ENCODE measurements around the gene FLCN. TPM values are rescaled to one million over a fixed set of nuclear protein-coding genes. Genes with fewer than 3 reads are reported as not detected.
A peak's percentile ranks its signal among the peaks of the same experiment; 100 is the strongest.

The FLCN gene
- total and polyA plus RNA-seq, 10 of the 15 experiments (the other 5 are each of a cell fraction or from before 2014, with no cell fraction given) = 1.1 to 24.7 (median 10.4) TPM

- TF ChIP-seq BMI1 (IDR thresholded peaks at IDR 0.05; ENCODE audit: borderline replicate concordance) (no peak), GATAD2B (conservative IDR thresholded peaks at IDR 0.05; ENCODE audit: low read depth) (peak; percentile 79), MEF2B (IDR thresholded peaks at IDR 0.05; ENCODE audit: partially characterized antibody, poor library complexity, severe bottlenecking) (peak; percentile 94), PAX8 (IDR thresholded peaks at IDR 0.05) (no peak), EED (IDR thresholded peaks at IDR 0.05; ENCODE audit: low read depth) (0 out of 2 replicates have a peak, but pooled peaks have one; percentile 10), TCF12 (IDR thresholded peaks at IDR 0.05; ENCODE audit: low read depth, low read length) (0 out of 2 replicates have a peak, but pooled peaks have one; percentile 20), HDGF (IDR thresholded peaks at IDR 0.05) (0 out of 2 replicates have a peak, but pooled peaks have one; percentile 64), IRF5 (IDR thresholded peaks at IDR 0.05; ENCODE audit: borderline replicate concordance) (no peak), NFYA (IDR thresholded peaks at IDR 0.05; ENCODE audit: borderline replicate concordance, low read depth, low read length) (no peak), ZNF207 (IDR thresholded peaks at IDR 0.05; ENCODE audit: borderline replicate concordance) (0 out of 2 replicates have a peak, but pooled peaks have one; percentile 63), STAT1 (conservative IDR thresholded peaks at IDR 0.05) (no peak), SIX5 (IDR thresholded peaks at IDR 0.05; ENCODE audit: low read depth, low read length, severe bottlenecking) (no peak), KLF5 (IDR thresholded peaks at IDR 0.05; ENCODE audit: partially characterized antibody) (peak; percentile 55), RAD51 (IDR thresholded peaks at IDR 0.05) (peak; percentile 85), ZNF24 (IDR thresholded peaks at IDR 0.05) (no peak), RUNX3 (IDR thresholded peaks at IDR 0.05; ENCODE audit: low read length) (peak; percentile 75), BACH1 (IDR thresholded peaks at IDR 0.05; ENCODE audit: borderline replicate concordance) (peak; percentile 92), SMC3 (IDR thresholded peaks at IDR 0.05; ENCODE audit: borderline replicate concordance, low read length) (no peak), IKZF2 (IDR thresholded peaks at IDR 0.05) (0 out of 4 replicates have a peak, but pooled peaks of 1 of the 2 experiments have one; percentile 14), SKIL (IDR thresholded peaks at IDR 0.05; ENCODE audit: low read depth, poor library complexity, severe bottlenecking) (no peak), ELK1 (IDR thresholded peaks at IDR 0.05; ENCODE audit: low read depth, low read length) (no peak), KDM1A (IDR thresholded peaks at IDR 0.05; ENCODE audit: borderline replicate concordance) (no peak)
- TF ChIP-seq, protein P1, sequence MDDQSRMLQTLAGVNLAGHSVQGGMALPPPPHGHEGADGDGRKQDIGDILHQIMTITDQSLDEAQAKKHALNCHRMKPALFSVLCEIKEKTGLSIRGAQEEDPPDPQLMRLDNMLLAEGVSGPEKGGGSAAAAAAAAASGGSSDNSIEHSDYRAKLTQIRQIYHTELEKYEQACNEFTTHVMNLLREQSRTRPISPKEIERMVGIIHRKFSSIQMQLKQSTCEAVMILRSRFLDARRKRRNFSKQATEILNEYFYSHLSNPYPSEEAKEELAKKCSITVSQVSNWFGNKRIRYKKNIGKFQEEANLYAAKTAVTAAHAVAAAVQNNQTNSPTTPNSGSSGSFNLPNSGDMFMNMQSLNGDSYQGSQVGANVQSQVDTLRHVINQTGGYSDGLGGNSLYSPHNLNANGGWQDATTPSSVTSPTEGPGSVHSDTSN (IDR thresholded peaks at IDR 0.05; ENCODE audit: insufficient replicate concordance, low read depth, low read length) = no peak
- TF ChIP-seq, protein P2, sequence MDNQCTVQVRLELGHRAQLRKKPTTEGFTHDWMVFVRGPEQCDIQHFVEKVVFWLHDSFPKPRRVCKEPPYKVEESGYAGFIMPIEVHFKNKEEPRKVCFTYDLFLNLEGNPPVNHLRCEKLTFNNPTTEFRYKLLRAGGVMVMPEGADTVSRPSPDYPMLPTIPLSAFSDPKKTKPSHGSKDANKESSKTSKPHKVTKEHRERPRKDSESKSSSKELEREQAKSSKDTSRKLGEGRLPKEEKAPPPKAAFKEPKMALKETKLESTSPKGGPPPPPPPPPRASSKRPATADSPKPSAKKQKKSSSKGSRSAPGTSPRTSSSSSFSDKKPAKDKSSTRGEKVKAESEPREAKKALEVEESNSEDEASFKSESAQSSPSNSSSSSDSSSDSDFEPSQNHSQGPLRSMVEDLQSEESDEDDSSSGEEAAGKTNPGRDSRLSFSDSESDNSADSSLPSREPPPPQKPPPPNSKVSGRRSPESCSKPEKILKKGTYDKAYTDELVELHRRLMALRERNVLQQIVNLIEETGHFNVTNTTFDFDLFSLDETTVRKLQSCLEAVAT (IDR thresholded peaks at IDR 0.05) = no peak
Measured at GRCh38 chr17:17206124-17206912, 30.6 kb downstream of the FLCN start, which contains the start of gene PLD6 (continued).
